Progenitor cell of endocrine pancreas (in vitro differentiated cells): ENCODE measurements around the gene CSGALNACT2. TPM values are rescaled to one million over a fixed set of nuclear protein-coding genes. Genes with fewer than 3 reads are reported as not detected.
A peak's percentile ranks its signal among the peaks of the same experiment; 100 is the strongest.

ENCODE experiments used
- DNase-seq: peaks from one replicate; pipeline ENCODE4 v3.0.0; 2021; ENCODE audit warnings: low spot score; ENCODE audit not compliant: unreplicated experiment
- H3K27ac Mint-ChIP-seq: 2 replicates; pipeline ENCODE4 v1.8.0; 2021; ENCODE audit warnings: mild to moderate bottlenecking, moderate library complexity, mixed read lengths
- H3K27me3 Mint-ChIP-seq: 2 replicates; pipeline ENCODE4 v1.8.0; 2021; ENCODE audit warnings: mixed read lengths
- H3K36me3 Mint-ChIP-seq: 2 replicates; pipeline ENCODE4 v1.8.0; 2022; ENCODE audit warnings: mixed read lengths; ENCODE audit not compliant: insufficient read depth
- H3K4me1 Mint-ChIP-seq: 2 replicates; pipeline ENCODE4 v1.8.0; 2021; ENCODE audit warnings: low read depth, mixed read lengths
- H3K4me3 Mint-ChIP-seq: 2 replicates; pipeline ENCODE4 v1.8.0; 2021; ENCODE audit warnings: low read depth, mild to moderate bottlenecking, moderate library complexity, mixed read lengths
- H3K9me3 Mint-ChIP-seq: 2 replicates; pipeline ENCODE4 v1.8.0; 2021; ENCODE audit warnings: low read depth, mixed read lengths
- CTCF ChIP-seq: fragments of 200-600 bp; sonication (generic); IDR thresholded peaks from one replicate; pipeline ENCODE4 v1.5.0; 2021; ENCODE audit warnings: antibody characterized with exemption, mild to moderate bottlenecking; ENCODE audit not compliant: unreplicated experiment
- total RNA-seq: library from RNA; stranded (reverse); gene quantifications from 2 replicates; pipeline ENCODE4 v1.2.1, GENCODE V29; 2021

CSGALNACT2 gene
- total RNA-seq, 1 donor from 2014 or later, result 8.9 TPM

GRCh38 chr10:43197834-43198681 lies 59.8 kb downstream of the CSGALNACT2 start:
- H3K9me3 Mint-ChIP-seq, result no peaks in the 10 kb centered on the region
- H3K27me3 Mint-ChIP-seq, result peaks cover 3% of the 10 kb centered on the region
- TF ChIP-seq CTCF, result peak; percentile 44
- H3K36me3 Mint-ChIP-seq, result no peaks in the 10 kb centered on the region
- peaks cover 2% of the 10 kb centered on the region for H3K4me1 Mint-ChIP-seq
- H3K27ac Mint-ChIP-seq, result no peak overlapping the region
- DNase-seq, result no peak
- no peak overlapping the region for H3K4me3 Mint-ChIP-seq

GRCh38 chr10:43198682-43199005 lies 60.4 kb downstream of the CSGALNACT2 start:
- no peak overlapping the region for H3K4me3 Mint-ChIP-seq
- H3K27me3 Mint-ChIP-seq, result peaks cover 3% of the 10 kb centered on the region
- H3K9me3 Mint-ChIP-seq, result no peaks in the 10 kb centered on the region
- H3K36me3 Mint-ChIP-seq, result no peaks in the 10 kb centered on the region
- no peak for TF ChIP-seq CTCF
- no peak for DNase-seq
- H3K27ac Mint-ChIP-seq, result no peak overlapping the region
- H3K4me1 Mint-ChIP-seq, result peaks cover 2% of the 10 kb centered on the region

- TF ChIP-seq CTCF, result no peak
- H3K4me3 Mint-ChIP-seq, result no peak overlapping the region
- no peaks in the 10 kb centered on the region for H3K36me3 Mint-ChIP-seq
- H3K27ac Mint-ChIP-seq, result no peak overlapping the region
- H3K27me3 Mint-ChIP-seq, result peaks cover 3% of the 10 kb centered on the region
- DNase-seq, result no peak
- peaks cover 2% of the 10 kb centered on the region for H3K4me1 Mint-ChIP-seq
- H3K9me3 Mint-ChIP-seq, result no peaks in the 10 kb centered on the region
Measured at GRCh38 chr10:43199088-43199683, 60.9 kb downstream of the CSGALNACT2 start.

GRCh38 chr10:43199684-43200537 lies 61.7 kb downstream of the CSGALNACT2 start:
- no peak for DNase-seq
- Mint-ChIP-seq H3K4me1 (peaks cover 2% of the 10 kb centered on the region), H3K27me3 (peaks cover 3% of the 10 kb centered on the region), H3K36me3 (no peaks in the 10 kb centered on the region), H3K4me3 (no peak overlapping the region), H3K9me3 (no peaks in the 10 kb centered on the region), H3K27ac (no peak overlapping the region)
- TF ChIP-seq CTCF, result no peak

GRCh38 chr10:43200538-43201390 lies 62.5 kb downstream of the CSGALNACT2 start:
- TF ChIP-seq CTCF, result no peak
- Mint-ChIP-seq H3K36me3 (no peaks in the 10 kb centered on the region), H3K4me3 (no peak overlapping the region), H3K27me3 (peaks cover 3% of the 10 kb centered on the region), H3K4me1 (peaks cover 2% of the 10 kb centered on the region), H3K27ac (no peak overlapping the region), H3K9me3 (no peaks in the 10 kb centered on the region)
- no peak for DNase-seq
